Astrocyte of the spinal cord (primary cell): ENCODE results near the gene SLC25A30.

Source experiments
- DNase-seq: peaks from one replicate; pipeline ENCODE4 v3.0.0; 2011; ENCODE audit warnings: low read depth, low spot score
- H3K4me3 ChIP-seq: 2 replicates; pipeline ENCODE4 v1.5.1; 2011; ENCODE audit warnings: low read depth, mild to moderate bottlenecking, low read length, moderate library complexity
- in situ Hi-C: cut with HindIII; loops from 2 replicates; pipeline ENCODE4 v1.10.0; 2017; ENCODE audit warnings: low sequenced_read_pairs
- TF ChIP-seq, protein P1 (sequence below): IDR thresholded peaks from 2 replicates; pipeline ENCODE4 v1.5.1; 2012; ENCODE audit warnings: low read depth, mild to moderate bottlenecking, low read length, inconsistent platforms

Gene SLC25A30

DNA sequence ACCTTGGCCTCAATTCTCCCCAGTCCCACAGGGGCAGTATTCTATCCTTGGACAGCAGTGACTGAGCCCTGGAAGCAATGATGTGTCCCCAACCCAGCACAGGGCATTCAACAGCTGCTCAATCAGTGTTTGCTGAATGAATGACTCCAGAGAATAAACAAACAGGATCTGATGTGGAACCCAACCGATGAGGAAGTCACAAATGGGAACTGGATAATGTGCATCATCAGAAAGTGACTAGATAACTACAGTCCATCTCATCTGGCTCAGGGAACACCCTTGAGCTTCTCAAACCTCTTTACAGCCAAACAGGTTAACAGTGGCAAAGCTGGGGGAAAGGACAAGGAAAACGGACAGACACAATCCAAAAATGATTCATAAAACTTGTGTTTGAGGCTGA, 8.2 kb downstream of the SLC25A30 start:
- TF ChIP-seq, protein P1, sequence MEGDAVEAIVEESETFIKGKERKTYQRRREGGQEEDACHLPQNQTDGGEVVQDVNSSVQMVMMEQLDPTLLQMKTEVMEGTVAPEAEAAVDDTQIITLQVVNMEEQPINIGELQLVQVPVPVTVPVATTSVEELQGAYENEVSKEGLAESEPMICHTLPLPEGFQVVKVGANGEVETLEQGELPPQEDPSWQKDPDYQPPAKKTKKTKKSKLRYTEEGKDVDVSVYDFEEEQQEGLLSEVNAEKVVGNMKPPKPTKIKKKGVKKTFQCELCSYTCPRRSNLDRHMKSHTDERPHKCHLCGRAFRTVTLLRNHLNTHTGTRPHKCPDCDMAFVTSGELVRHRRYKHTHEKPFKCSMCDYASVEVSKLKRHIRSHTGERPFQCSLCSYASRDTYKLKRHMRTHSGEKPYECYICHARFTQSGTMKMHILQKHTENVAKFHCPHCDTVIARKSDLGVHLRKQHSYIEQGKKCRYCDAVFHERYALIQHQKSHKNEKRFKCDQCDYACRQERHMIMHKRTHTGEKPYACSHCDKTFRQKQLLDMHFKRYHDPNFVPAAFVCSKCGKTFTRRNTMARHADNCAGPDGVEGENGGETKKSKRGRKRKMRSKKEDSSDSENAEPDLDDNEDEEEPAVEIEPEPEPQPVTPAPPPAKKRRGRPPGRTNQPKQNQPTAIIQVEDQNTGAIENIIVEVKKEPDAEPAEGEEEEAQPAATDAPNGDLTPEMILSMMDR: no peak
- no peak overlapping the region for H3K4me3 ChIP-seq
- in situ Hi-C loops: no loop called here
- no peak for DNase-seq

DNA sequence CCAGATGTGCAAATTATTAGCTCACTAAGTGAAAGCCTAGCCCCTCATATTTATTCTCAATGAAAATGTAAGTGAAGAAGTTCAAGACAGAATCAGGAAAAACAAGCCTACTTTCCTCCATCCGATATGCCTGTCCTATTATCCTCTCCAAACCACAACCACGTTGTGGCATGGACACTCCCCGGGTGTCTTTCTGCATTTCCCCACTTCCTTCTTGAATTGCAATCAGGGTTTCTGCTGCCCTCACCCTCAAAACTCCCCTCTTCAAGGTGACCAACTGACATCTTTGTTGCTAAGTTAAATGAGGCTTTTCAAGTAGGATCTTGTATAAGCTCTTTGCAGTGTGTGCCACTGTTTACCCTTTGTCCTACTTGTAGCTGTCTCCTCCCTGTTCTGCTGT, 11.8 kb downstream of the SLC25A30 start:
- no peak for DNase-seq
- H3K4me3 ChIP-seq: no peak overlapping the region
- in situ Hi-C loops: no loop called here
- TF ChIP-seq, protein P1: no peak

DNA sequence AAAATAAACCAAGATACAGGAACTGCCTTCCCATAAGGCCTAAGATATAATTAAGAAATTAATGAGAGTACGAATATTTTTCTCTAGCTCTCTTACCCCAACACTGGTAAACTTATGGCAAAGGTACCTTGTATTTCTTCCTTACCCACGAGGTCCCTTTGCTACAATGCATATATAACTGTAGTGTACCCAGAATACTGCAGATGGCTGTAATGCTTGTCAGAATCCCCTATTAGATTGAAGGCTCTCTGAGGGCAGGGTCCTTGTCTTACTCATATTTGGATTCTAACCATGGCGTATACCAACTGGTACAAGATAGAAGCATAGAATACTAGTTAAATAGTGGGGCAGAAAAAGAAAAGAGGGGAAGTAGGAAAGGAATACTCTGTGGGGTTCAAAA, 15.1 kb downstream of the SLC25A30 start:
- H3K4me3 ChIP-seq: no peak overlapping the region
- TF ChIP-seq, protein P1: no peak
- in situ Hi-C loops: no loop called here
- no peak for DNase-seq

DNA sequence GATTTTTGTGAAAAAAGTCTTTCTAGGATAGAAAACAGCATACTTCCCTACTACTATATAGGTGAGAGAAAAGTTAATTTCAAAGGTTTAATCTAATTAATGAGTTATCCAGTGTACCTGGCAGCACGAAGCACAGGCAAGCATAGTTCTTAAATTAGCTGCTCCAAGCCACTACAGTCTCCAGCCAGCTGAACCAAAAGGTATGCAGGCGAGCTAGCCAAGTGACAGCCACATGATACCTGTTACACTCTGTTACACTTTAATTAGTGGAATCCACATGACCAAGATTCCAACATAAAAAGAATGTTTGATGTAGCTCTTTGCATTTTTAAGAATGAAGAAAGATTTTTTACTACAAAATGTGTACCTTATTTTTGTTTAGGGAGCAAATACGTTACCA, 15.5 kb downstream of the SLC25A30 start:
- no peak for DNase-seq
- H3K4me3 ChIP-seq: no peak overlapping the region
- TF ChIP-seq, protein P1: no peak
- in situ Hi-C loops: no loop called here

DNA sequence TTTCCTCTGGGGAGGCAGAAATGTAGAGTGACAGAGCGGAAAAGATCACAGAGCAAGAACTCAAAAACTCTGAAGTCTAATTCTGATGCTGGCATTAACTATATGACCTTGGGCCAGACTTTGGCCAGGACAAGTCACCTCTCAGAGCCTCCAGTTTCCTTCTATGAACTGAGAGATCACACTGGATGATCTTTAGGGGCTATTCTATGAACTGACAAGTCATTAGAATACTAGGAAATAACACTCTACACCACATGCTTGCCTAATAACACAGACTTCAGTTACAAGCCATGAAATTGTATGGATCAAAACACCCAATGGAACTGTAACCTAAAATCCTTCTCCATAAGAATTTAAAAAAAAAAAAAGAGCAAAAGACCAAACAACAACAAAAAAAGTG, 16.9 kb downstream of the SLC25A30 start:
- no peak for DNase-seq
- H3K4me3 ChIP-seq: no peak overlapping the region
- TF ChIP-seq, protein P1: no peak
- in situ Hi-C loops: no loop called here

DNA sequence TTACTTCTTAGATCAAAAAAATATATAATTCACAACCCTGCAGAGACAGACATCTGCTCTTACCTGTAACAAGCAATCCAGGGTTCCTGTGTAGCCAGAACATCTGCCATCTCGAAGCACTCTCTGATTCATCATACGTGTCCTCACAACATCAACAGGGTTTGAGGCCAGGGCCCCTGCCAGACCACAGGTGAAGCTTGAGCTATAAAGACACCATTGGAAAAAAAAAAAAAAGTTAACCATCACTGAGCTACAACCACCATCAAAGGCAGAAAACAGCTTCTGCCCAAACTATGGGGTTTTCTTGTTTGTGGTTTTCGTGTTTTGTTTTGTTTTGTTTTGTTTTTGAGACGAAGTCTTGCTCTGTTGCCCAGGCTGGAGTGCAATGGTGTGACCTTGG, 19.3 kb downstream of the SLC25A30 start:
- H3K4me3 ChIP-seq: no peak overlapping the region
- in situ Hi-C loops: no loop called here
- TF ChIP-seq, protein P1: no peak
- no peak for DNase-seq

DNA sequence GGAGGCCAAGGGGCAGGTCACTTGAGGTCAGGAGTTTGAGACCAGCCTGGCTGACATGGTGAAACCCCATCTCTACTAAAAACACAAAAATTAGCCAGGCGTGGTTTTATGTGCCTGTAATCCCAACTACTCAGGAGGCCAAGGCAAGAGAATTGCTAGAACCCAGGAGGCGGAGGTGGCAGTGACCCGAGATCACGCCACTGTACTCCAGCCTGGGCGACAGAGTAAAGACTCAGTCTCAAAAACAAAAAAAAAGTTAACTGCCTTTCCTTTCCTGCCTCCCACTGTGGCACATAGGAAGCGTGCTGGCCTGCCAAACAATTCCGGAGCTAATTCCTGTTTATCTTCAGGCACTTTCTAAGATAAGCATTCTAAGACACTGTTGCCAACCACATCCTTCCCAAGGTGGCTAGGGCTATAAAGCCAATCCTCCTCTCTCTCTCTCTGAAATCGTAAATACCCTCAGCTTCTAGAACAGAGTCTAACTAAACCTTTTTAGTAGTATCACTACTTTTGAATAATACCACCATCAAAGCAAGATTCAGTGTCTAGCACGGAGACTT, 21.6 kb downstream of the SLC25A30 start:
- no peak for DNase-seq
- in situ Hi-C loops: no loop called here
- H3K4me3 ChIP-seq: no peak overlapping the region
- TF ChIP-seq, protein P1: no peak
